ENCODE measurements around the gene IRF2BP1.

The IRF2BP1 gene, protein sequence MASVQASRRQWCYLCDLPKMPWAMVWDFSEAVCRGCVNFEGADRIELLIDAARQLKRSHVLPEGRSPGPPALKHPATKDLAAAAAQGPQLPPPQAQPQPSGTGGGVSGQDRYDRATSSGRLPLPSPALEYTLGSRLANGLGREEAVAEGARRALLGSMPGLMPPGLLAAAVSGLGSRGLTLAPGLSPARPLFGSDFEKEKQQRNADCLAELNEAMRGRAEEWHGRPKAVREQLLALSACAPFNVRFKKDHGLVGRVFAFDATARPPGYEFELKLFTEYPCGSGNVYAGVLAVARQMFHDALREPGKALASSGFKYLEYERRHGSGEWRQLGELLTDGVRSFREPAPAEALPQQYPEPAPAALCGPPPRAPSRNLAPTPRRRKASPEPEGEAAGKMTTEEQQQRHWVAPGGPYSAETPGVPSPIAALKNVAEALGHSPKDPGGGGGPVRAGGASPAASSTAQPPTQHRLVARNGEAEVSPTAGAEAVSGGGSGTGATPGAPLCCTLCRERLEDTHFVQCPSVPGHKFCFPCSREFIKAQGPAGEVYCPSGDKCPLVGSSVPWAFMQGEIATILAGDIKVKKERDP

DNA sequence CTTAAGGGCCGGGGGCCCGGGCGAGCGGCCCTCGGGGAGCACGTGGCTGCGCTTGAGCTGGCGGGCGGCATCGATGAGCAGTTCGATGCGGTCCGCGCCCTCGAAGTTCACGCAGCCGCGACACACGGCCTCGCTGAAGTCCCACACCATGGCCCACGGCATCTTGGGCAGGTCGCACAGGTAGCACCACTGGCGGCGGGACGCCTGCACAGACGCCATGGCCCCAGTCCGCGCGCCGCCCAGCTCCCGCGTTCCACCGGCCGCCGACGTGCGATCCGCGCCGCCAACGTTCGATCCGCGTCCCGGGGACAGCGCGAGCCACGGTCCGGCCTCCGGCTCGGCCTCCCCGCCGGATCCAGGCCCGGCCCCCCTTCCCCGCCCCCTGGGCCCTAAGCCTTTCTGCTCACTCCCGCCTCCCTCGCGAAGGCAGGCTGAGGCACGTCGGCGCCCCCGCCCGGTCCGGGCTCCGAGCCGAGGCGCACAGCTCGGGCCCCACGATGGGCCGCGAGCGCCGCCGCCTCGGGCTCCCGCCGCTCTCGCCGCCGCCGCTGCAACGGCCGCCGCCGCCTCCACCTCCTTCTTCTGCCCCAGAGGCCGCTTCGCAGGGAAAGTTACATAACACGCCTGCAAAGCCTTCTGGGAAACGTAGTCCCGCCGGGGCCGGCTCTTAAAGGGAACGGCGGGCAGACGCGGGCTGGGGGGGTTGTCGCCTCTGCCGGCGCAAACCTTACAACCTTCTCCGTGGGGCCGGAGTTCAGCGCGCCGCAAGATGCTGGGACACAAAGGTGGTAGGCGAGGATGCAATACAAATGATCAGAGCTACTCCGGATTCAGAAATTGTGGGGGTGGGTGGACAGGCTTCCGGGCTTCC, at the start of gene IRF2BP1:
TSS of gene IRF2BP1 (minus strand) at position 586 of the 871 bp plus-strand sequence. CDS start at position 219, 367 bp downstream.
- peak; percentile 94 for DNase-seq

DNA sequence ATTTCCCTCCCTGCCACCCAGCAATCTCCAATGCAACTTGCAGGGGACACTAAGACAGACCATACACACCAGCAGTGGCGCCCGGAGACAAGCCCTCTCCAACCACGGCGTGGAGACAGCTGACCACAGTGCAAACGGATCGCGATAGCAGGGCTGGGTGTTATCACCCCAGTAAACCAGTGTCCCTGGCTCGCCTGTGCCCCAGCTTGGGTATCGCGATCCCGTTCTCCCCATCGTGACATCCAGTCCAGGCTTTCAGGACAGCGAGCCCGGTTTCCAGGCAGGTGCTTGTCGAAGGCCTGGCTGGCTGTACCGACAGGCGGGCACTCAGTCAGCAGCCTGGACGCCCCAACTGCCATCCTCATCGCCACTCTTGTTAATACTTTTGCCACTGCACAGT, 49.3 kb upstream of the IRF2BP1 start:
- DNase-seq: no peak

DNA sequence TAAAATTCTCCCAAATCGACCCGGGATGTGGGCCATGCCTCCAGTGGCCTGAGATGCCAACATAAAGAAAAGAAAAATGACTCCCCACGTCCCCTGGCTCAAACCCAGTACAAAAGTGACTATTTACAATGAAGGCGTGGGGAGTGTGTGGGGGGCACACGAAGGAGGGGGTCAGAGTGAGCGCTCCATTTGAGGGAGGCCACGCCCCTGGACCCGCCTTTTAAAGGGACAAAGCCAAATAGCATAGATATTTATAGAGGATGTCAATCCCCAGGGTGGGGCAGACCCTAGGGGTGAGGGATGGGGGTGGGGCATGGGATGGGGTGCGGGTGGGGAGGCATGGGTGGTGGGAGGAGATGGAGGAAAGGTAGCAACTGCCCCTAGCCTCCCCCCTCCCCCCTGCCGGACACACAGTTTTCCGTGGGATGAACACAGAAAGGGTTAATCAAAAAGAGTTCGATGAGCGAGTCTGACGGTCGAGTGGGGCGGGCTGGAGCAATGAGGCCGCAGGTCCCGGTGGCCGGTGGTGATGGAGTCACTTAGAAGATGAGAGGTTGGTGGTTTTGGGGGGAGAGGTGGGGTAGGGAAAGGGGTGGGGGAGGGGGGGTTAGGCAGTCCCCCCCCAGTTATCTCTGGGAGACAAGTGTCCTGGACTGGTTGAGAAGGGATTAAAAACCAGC, 48.8 kb upstream of the IRF2BP1 start:
- no peak for DNase-seq

DNA sequence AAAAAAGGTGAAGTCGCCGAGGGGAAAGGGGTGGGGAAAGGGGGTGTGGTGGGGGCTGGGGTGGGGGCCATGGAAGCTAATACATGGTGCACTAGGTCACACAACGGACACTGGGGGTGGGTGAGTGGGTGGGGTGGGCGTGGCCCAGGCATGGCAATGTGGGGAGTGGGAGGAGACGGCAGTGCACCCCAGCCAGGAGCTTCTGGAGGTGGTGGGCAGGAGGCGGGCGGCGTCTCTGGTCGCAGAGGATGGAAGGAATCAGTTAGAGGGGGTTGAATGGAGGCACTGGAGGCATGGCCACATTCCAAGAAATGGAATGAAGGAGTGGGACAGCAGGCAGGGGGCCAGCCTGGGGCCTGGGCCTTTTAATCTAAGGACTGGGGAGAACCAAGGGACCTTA, 47.8 kb upstream of the IRF2BP1 start:
- no peak for DNase-seq

DNA sequence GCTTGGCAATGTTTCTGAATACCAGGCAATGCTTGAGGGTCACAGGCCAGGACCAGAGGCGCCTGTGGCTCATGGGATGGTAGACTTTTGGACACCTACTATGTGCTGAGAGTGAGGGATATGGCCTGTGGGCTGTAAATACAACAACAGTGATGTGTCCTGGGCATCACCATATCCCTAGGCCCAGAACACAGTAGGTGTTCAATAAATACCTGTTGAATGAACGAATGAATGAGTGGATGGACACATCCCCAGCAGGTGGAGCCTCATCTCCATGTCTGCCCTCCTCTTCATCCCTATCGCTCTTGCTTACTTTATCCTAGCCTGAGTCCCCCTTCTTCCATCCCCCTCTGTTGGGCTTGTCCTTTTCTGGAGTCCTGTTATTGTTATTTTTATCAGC, 45.1 kb upstream of the IRF2BP1 start:
- no peak for DNase-seq

DNA sequence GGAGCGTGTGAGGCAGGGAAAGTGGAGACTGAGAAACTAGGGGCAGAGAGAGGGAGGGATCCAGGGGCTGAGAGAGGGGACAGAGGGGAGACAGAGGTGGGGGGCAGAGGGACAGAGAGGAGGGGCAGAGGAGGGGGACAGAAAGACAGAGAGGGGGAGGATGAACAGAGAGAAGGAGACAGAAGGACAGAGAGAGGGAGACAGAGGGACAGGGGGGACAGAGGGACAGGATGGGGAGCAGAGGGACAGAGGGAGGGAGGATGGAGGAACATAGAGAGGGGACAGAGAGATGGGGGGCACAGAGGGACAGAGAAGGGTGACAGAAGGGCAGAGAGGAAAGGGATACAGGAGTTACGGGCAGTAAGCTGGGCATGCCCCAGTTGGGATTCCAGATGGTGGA, 43.3 kb upstream of the IRF2BP1 start:
- DNase-seq: no peak

DNA sequence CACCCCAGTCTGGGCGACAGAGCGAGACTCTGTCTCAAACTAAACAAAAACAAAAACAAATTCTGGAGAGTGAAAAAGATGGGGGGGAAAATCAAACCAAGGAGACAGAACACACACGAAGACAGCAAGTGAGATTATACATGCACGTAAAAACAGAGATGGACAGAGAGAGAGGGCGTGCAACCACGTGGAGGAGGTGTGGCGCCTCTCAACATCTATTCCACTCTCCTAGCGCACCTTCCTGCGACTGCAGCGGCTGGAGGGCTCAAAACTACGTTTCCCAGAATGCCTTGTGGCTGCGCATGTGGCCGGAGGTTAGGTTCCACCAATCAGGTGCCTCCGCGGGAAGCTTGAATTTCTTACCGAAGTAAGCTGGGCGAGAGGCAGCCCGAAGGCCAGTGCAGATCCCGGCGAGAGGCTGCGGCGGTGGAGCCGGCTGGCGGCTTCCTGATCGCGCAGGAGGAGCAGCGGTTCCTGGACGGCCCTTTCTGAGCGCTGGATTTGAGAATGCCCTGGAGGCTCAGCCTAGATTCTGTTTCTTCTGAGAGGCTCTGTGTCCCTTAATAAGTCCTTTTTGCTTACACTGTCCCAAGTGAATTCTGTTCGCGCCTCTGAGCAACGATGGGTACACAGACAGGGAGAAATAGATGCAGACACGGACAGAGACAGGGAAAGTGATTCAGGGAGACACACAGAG, 41.8 kb upstream of the IRF2BP1 start:
- DNase-seq: peak; percentile 91

DNA sequence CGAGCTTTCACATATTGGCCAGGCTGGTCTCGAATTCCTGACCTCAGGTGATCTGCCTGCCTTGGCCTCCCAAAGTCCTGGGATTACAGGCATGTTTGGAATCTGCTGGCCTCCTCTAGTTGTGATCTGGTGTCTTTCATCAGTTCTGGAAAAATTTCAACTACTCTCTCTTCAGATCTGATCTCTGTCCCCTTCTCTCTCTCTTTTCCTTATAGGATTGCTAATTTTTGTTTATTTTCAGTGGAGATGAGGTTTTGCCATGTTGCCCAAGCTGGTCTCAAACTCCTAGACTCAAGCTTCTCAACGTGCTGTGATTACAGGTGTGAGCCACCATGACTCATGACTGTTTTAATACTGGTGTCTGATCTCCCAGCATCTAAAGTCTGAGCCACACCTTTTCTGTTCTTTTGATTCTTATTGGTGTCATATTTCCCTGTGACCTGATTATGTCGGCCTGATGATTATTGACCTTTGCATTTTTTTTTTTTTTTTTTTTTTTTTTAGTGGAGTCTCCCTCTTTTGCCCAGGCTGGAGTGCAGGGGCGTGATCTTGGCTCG, 39.0 kb upstream of the IRF2BP1 start:
- no peak for DNase-seq

DNA sequence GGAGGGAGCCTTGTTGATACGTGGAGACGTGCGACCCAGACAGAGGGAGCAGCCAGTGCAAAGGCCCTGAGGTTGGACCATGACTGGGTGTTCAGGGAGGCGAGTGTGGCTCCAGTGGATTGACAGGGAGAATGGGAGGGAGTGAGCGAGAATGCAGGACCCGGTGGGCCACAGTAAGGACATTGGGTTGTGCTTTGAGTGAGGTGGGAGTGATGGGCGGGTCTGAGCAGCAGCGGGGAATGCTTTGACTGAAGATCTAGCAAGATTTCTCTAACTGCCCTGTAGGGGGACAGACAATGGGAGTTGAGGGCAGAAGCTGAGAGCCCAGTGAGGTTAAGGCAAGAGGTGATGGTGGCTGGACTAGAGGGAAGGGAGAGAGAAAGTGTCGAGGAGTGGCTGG, 36.3 kb upstream of the IRF2BP1 start:
- DNase-seq: no peak

DNA sequence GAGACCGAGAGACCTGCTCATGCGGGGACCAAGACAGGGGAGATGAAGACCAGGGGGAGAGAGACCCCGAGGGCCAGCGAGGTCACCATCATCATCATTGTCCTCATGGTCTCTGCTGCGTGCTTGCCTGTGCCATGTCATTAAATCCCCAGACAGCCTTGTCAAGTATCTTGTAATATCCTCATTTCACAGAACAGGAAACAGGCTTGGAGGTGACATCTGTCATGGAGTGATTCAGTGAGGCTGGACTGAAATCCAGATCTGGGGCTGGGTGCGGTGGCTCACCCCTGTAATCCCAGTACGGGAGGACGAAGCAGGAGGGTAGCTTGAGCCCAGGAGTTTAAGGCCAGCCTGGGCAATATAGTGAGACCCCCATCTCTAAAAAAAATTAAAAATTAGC, 34.5 kb upstream of the IRF2BP1 start:
- no peak for DNase-seq

DNA sequence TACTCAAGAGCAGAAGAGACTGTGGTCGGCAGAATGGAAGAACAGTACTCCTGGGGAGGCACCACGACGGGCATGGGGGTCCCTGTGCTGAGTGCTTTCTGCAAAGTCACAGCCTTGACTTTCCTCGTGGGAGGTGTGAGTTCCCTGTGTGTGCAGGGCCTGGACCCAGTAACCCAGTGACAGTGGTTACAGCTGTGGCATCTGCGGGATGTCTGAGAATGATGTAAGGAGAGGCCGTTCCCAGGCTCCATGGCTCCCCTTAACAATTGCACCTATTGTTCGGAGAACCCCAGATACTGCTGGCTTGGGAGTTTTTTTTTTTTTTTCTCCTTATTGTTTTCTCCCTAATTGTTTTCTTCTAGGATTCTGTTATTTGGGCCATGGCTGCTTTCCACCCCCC, 33.7 kb upstream of the IRF2BP1 start:
- DNase-seq: no peak

DNA sequence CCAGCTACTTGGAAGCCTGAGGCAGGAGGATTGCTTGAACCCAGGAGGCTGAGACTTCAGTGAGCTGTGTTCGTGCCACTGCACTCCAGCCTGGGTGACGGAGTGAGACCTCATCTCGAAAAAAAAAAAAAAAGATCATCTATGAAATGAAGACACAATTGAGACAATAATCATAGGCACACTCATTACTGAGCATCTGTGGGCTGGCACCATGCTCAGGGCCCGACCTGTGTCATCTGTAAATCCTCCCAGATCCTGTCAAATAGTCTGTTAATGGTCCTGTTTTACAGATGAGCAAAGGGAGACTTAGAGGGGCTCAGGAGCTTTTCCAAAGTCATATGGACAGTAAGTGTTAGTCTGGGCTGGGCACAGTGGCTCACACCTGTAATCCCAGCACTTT, 32.8 kb upstream of the IRF2BP1 start:
- no peak for DNase-seq

DNA sequence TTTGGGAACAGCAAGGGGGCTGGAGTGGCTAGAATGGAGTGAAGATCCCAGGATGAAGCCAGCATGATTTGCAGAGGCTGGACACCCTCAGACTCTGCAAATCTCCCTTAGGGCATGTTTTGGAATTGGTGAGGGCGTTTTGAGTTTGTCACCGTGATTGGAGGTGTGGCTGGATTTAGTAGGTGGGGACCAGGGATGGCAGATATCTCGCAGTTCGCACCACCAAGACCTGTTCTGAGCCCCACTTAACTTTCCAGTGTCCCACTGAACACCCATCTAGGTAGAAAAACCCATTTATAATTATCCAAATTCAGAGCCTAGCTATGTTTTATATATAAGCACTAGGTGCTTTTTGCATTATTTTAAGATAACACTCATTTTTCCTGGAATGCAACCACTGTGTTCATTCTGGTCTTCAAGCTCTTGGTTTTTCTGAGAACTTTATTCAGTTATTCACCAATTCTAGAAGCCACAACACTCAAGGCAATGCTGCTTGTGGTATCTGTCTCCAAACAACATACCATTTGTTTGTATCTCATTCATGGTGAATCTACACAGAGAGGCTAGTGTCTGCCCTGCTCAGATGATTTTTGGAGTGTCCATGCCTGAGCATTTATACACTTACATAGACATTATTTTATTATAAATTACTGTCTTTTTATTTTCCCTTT, 31.6 kb upstream of the IRF2BP1 start:
- no peak for DNase-seq

DNA sequence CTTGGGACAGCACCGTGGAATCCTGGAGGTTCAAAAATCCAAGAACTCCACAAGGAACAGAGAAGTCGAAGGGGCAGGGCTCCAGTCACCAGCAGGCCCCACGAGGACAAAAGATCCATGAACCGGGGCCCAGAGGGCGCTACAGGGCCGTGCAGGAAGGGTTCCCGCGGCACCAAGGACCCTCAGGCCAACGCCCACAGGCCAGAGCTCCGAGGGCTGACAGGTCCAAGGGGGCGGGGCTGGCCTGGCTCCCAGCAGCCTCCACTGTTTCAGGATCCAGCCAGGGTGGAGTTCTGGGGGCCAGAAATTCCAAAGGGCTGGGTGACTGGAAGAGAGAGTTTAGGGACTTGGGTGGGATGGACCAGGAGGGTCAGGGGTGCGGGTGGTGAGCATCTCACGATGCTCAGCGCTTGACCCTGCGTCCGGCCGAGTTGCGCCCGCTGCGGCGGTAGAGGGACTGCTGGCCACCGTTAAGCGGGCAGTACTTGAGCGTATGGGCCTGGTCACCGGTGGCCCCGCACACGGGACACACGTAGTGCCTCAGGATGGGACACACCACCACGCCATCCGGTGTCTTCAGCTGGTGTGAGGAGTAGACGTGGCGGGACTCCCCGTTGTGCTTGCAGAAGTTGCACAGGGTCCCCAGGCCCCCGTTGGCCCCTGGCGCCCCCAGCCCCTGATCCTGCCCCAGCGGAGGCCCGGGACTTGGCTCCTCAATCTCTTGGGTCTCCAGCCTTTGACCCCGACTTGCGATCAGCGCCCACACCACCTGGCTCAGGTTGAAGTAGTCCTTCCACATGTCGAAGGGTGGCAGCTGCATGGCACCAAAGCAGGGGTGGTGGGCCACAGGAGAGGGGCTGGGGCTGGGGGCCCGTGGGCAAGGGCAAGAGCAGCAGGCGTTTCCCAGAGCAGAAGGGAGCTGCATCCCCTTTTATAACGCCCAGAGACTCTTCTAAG, 28.2 kb upstream of the IRF2BP1 start, which contains the start of gene NANOS2:
TSS of gene NANOS2 (minus strand) at position 905 of the 957 bp plus-strand sequence. CDS start at position 820, 85 bp downstream.
- DNase-seq: no peak

DNA sequence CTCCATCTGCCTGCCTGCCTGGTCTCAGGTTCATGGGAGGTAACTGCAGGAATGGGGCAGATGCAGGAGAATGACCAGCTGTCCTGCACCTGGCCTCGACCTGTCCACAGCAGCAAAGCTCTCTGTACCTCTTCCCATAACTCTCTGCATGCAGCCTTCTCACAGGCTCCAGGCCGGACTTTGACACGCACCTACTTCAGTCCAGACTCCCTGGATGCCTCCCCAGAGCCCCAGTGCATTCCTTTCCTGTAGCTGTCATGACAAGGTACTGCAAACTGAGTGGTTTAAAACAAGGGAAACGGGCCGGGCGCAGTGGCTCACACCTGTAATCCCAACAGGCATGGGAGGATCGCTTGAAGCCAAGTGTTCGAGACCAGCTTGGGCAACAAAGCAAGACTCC, 25.4 kb upstream of the IRF2BP1 start:
- no peak for DNase-seq

DNA sequence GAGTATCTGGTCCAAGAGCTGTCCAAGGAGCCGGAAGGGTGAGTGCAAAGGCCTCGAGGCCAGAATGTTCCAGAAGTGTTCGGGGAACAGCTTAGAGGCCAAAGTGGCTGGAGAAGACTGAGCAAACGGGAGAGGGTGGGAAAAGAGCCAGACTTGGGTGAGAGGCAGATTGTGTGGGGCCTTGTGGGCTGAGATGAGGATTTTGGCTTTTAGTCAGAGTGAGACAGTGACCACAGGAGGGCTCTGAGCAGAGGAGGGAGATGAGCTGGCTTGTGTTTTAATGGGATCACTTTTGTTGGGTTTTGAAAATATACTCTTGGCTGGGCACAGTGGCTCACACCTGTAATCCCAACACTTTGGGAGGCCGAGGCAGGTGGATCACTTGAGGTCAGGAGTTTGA, 23.0 kb upstream of the IRF2BP1 start:
- DNase-seq: no peak

DNA sequence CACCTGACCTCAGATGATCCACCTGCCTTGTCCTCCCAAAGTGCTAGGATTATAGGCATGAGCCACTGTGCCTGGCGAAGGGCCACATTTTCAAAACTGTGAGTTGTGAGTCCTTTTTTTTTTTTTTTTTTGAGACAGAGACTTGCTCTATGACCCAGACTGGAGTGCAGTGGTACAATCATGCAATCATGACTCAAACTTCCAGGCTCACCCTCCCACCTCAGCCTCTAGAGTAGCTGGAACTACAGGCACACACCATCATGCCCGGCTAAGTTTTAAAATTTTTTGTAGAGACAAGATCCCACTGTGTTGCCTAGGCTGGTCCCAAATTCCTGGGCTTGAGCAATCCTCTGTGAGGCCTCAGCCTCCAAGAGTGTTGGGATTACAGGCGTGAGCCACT, 20.3 kb upstream of the IRF2BP1 start:
- DNase-seq: peak; percentile 53

DNA sequence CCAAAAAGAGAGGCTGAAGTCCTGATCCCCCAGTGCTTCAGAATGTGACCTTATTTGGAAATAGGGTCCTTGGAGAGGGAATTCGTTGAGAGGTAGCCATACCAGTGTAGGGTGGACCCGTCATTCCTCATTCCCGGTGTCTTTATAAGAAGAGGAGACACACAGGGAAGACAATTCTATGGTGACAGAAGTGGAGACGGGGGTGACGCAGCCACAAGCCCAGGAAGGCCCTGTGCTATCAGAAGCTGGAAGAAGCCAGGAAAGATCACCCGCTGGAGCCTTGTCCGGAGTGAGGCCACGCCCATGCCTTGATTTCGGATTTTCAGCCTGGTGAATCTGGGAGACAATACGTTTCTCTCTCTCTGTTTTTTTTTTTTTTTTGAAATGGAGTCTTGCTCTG, 19.1 kb upstream of the IRF2BP1 start:
- DNase-seq: no peak

DNA sequence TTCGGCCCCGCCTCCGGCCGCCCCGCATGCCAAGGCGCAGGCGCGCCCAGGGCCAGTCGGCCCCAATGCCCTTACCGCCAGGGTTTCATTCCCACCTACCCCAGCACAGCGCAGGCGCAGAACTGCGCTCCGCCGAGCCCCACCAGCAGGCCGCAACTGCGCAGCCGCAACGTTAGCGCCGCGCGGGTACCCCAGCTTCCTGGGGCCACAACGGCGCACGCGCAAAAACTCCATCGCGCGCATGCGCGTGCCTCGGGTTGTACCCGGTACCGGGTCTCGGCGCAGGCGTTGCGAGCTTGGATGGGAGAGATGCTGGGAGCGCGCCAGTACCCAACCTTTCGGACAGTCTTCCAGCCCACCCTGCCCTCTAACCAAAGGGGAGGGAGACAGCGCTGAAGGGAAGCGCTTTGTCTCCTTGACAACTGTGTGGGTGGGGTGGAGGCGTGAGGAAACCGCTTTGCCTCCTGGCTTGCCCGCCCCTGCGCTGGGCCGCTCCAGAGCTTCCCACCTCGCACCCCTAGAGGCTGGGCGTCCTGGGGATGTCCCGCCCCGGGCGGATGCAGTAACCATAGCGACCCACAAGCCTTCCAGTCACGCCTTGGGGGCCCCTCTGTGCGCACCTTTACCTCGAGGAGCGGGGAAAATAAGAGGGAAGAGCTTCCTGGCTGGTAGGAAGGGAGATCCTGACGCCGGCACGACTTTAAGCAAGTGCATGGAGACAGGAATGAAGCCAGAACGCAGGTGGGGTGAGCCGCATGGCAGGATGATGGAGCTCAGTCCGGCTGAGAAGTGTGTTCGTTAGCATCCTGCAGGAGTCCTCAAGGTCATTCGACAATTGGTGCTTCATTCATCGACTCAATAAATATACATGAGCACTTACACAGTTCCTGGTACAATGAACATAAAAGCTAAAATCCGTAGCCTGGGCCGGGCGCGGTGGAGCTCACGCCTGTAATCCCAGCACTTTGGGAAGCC, 17.0 kb upstream of the IRF2BP1 start:
- DNase-seq: peak; percentile 98

Measured in inflammatory macrophage treated with lipopolysaccharide for 4 hours (primary cell).